Brain pericyte (primary cell): Measurements from ENCODE around the gene ZNF777.
"Not testable (repeated sequence)": the region's sequence is repeated elsewhere in the genome, so short reads cannot be mapped to it uniquely, and the experiment has no call there.

Experiments
- DNase-seq: peaks from one replicate; pipeline ENCODE4 v3.0.0-alpha.2; 2012; ENCODE audit warnings: low read depth, low spot score

The ZNF777 gene

GRCh38 chr7:149414745-149415390 is 46.0 kb downstream of the ZNF777 start:
- peak; percentile 32 for DNase-seq

GRCh38 chr7:149414171-149414570 is 46.7 kb downstream of the ZNF777 start:
- no peak for DNase-seq

GRCh38 chr7:149413083-149413482 is 47.8 kb downstream of the ZNF777 start:
- not testable (repeated sequence) for DNase-seq

- DNase-seq, result no peak
Observed at GRCh38 chr7:149409895-149410294, 51.0 kb downstream of the ZNF777 start.

- no peak for DNase-seq
Observed at GRCh38 chr7:149404825-149405224, 56.0 kb downstream of the ZNF777 start.

GRCh38 chr7:149404396-149404795 is 56.5 kb downstream of the ZNF777 start:
- no peak for DNase-seq

GRCh38 chr7:149398195-149398820 is 62.6 kb downstream of the ZNF777 start:
- DNase-seq, result no peak

- DNase-seq, result no peak
Observed at GRCh38 chr7:149397470-149398043, 63.3 kb downstream of the ZNF777 start.

- not testable (repeated sequence) for DNase-seq
Observed at GRCh38 chr7:149388550-149389335, 72.1 kb downstream of the ZNF777 start.

GRCh38 chr7:149386514-149386913 is 74.3 kb downstream of the ZNF777 start:
- DNase-seq, result not testable (repeated sequence)

- DNase-seq, result no peak
Observed at GRCh38 chr7:149385195-149385950, 75.5 kb downstream of the ZNF777 start.
